Activated CD4-positive, alpha-beta T cell treated with anti-CD3 and anti-CD28 coated beads, Interleukin-2, amount 50 U/mL, for 16 hours (primary cell): ENCODE data around the gene HHAT.

Experiments
- DNase-seq: peaks from one replicate; pipeline ENCODE4 v3.0.0-alpha.2; 2020

The HHAT gene

DNA sequence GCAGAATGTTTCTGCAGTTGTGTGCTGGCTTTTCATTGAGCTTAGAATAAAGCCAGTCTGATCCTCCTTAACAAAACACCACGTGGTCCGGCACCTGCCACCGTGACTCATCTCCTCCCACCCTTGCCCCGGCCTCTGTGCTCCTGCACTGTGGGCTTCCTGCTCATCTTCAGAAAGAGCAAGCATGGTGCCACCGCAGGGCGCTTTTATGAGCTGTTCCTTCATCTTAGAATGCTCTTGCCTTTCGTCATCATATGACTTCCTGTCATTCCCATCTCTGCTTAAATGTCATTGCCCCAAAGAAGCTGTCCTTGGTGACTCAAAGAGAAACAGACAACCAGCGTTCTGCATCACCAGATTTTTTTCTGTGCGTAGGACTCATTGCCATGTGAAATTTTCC lies 117.8 kb downstream of the HHAT start:
- DNase-seq = peak; percentile 94

DNA sequence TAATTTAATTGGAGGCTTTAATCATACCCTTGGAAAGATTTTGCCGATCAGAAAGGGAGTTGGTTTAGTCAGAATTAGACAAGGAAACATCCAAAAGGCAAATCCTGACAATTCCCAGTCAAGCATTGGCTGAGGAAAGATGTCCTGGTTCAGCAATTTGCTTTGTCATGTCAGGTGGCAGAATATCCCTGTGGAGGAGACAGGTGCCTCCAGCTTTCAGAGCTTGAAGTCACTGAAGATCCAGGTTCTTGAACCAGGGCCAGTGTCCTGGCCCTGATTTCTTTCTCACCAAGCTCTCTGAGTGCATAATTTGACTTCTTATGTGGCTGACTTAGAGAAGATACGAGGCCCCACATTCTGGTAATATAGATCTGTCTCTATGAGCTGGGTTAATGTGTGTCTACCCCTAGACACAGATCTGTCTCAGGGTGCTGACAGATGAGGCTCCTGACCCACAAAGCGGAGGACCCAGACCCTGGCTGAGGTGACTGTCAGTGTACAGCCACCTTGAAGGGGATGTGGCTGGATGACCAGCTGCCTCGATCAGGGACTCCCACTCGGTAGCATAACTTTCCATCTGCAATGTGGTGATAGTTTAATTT lies 118.9 kb downstream of the HHAT start:
- no peak for DNase-seq

DNA sequence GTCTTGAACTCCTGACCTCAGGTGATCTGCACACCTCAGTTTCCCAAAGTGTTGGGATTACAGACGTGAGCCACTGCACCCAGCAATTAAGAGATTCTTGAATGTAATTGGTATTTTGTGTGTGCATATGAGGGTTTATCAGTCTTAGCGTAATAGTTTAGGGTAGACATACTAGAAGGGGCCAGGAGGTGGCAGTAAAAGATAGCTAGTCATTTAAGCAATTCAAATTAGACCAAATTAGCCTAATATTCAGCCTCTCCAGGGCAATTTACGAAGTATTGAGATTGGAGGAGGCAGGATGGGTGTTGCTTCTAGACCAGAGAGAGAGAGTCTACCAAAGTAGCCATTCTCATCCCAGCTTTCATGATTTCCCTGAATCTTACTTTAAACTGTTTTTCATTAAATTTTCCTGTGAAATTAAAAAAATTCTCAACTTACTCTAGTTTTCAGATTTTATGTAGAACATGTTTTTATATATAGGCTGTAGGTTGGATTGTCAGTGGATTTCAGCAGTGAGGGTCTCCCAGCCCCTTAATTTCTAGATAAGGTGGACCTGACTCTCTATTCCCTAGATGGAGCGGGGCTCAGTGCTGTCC lies 119.7 kb downstream of the HHAT start:
- DNase-seq = peak; percentile 45

DNA sequence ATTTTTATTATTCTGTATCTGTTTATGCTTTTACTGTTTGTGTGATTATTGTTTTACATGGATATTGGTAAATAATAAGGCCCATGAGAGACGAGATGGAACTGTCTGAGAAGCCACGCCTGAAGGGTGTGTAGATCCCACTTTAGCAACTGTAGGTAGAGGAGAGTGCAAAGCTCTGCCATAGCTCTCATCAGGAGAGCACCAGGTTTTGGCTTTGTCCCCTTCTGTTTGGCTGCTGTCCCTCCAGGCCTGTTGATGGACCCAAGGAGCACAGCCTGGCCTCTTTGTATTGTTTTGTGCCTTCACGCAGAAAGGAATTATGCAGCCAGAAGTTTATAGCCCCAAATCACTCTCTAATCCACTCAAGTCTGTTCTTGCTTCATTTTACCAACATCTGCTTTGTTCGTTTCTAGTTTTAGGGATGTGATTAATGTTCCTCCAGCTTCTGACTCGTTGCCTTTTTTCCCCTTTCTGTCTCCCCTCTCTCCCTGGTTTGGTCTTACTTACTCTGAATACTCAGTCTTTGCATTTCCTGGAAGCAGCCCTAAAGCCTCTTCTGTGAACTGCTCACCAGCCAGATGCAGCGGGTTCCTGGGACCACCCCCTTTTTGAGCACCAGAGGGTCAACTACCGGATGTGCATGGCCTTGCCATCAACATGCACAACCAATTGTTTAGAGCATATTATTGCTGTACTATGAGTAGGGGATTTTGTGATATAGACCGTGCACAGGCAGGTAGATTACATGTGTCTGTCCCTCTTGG lies 127.3 kb downstream of the HHAT start:
- DNase-seq = no peak

DNA sequence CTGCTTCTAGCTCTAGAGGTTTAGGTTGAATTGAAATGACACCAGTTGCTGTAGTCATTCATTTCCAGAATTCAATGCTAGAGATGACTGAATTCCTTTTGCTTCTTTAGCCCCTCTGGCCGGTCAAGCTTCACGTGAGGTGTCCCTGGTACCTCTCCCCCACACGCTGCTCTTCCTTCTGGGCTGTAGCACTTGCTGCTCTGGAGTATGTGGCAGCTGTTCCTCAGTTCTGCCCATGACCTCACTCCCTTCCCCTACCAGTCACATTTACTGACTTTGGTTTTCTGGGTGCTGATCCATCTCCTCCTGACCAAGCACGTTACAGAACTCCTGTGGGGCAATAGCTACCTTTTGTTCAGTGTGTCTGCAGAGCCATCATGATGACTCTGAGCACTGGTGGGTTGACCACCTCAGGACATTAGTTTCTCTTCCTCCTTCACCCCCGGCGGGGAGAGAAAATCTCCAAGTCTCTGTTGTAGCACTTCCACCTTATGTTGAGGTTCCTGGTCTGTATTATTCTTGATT lies 128.1 kb downstream of the HHAT start:
- DNase-seq = no peak

DNA sequence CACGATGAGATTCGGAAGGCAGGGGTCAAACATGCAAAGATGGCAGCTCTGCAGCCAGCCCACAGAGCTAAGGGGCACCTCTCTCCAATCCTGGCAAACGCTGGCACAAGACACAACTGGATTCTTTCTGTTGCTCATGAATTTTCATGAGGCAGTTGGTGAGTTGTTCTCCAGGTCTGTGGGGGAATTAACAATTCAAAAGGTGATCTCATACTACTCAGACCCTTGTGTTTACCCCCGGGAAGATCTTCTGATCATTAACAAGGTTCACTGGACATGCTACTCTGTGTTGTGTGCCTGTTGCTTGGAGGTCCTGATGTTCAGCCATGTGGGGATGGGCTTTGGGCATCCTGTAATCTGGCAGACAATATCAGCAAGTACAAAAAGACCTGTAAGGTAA lies 128.9 kb downstream of the HHAT start:
- no peak for DNase-seq

DNA sequence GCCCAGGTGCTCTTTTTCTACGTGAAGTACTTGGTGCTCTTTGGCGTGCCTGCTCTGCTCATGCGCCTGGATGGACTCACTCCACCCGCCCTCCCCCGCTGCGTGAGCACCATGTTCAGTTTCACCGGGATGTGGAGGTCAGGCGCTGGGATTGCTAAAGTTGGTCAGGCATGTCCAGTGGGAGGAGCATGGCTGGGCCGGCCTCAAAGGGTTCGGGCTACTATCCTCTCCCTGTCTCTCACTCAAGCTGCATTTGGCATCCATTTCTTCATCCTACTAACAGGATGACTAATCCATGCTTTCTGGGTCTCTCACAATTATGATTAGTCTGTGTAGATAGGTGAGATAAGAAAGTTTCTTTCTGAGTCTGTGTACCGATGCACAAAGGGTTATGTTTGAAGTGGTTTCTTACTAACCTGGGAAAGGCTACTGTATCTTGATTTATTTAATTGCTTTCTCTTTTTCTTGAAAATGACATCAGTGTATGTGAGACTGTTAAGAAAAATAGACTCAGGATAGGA lies 135.9 kb downstream of the HHAT start:
- peak; percentile 83 for DNase-seq

DNA sequence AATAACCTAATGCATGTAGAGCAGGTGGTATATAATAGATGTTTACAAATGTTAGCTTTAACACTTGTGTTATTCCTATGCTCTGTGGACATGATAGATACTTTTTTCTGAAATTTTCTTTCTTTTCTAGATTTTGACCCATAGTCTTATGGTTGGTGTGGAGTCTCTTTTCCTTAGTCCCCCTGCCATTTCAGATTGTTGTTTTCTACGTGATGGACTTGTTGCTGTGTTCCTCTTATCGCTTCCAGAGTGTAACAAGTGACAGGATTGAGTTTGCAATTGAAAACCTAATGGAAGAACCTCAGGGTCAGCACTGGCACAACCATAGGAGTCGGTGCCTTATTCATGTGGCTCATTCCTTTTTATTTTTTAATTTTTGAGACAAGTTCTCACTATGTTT lies 136.4 kb downstream of the HHAT start:
- no peak for DNase-seq

DNA sequence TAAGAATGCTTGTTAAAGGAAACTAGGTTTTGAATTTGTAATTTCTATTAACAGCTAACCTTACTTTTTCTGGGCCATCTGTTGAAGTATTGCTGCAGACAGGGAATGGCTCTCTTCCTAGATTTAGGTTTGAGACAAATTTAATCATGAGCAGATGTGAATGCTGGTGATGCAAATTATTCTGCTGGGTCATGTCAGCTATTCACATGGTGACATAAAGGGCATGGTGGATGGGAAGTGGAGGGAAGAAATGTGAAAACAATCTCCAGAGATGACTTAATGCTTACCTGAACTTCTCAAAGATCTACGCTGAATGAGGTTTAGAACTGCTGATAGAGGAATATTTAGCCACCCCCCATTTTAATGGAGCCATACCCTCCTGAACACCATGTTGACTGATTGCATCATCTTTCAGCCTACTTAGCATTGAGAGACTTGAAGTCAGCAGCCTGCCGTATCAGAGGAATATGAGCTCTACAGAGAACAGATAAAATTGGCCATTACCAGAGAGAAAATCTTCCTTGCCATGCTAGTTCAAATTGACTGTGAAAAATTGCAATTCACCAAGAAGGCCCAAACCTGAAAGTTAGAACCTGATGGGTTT lies 138.8 kb downstream of the HHAT start:
- DNase-seq = no peak

DNA sequence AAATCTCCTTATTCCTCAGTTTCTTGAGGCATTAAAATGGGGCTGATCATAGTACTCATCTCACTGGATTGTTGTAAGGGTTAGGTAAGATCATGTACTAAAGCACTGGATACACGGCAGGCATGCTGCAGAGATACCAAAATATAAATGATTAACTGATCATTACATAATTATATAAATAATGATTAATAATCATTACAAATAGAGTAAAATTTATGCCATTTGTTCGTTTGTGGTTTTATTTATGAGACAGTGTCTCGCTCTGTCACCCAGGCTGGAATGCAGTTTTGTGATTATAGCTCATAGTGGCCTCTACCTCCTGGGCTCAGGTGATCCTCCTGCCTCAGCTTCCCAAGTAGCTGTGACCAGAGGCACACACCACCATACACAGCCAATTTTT lies 140.7 kb downstream of the HHAT start:
- DNase-seq = no peak

DNA sequence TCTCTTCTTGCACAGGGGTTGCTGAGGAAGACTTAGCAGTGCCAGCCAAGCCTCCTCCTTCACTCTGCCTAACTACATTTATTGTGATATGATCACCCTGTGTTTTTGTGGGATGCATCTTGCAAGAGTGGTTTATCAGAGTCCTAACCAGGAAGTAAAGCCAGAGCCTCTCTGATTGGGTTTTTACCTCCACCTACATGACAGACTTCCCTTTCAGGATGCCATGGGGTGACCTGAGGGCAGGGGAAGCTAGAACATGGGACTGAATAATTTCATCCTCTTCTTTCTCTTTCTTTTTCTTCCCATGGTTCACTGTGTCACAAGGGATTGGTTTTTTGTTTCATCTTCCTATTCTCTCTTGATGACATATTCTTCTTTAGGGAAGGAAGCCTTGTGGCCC lies 146.6 kb downstream of the HHAT start:
- no peak for DNase-seq

DNA sequence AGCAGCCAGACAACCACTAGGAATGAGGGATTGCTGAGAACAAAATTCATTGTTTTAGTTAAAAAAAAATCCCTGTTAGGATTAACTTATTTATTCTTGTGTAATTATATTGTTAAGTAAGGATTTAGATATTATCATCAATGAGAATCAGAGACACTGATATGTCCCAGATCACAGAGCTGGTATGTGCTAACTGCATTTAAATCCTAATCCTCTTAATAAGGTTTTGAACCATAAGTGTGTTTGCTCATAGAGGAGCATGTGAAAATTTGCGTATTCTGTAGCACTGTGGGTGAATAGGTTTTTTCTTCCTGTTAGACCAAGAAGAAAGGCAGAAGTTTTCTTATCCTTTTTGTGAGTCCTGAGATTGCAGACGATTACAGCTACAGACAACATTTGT lies 147.1 kb downstream of the HHAT start:
- no peak for DNase-seq

DNA sequence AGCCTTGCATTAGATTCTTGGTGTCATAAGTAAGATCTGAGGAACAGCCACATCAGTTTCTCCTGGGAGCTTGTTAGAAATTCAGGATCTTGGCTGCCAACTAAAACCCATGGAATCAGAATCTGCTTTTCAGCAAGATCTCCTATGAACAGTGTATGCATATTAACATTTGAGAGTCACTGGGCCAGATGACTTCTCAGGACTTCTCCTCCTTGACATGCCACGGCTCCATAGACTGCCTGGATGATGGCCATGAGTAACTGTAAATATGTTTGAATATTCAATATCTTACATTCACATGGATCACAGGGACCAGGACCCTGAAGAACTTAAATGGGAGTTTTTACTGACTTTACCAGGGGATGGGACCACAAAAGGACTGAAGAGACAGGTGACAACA lies 148.0 kb downstream of the HHAT start:
- no peak for DNase-seq

DNA sequence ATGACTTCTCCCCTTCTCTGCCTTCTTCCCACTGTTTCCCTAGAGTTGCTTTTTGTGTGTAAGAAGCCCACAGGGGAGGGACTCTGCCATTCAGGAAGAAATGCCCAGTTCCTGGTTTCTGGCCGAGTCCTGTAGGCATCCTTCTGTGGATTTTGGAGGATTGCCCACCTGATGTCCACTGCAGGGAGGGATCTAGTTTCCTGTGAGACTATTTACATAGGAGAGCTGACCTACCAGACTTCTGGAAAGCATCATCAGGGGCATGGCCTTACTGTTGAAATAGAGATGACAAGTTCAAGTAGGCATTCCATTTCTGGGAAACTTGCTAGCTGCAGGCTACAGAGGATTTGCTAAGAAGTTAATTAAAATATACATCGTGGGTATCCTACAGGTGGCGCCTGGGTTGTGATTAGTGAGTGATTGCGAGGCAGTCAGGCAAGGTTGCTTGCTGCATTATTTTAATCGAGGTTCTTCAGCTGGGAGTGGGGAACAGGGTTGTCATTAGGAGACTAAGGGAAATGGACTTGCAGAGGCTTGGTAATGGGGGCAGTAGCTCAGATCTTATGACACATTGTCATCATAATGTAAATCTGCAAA lies 148.7 kb downstream of the HHAT start:
- DNase-seq = no peak

DNA sequence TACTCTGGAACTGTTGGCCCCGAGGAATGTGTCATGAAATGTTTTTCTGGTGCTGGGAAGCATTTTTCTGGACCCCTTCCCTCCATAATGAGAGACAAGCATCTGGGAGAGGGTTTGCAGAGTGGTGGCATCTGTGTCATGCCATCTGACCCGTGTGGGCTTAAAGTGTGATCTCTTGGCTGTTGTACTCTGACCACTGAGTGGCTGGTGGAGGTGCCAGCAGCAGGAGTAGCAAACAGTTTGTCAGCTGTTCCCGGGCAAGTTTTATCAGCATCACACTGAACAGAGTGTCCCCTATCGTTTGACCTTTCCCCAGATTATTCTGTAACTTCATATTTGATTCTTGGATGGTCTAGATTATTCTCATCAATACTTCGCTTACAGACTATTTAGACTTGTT lies 150.1 kb downstream of the HHAT start:
- DNase-seq = no peak

DNA sequence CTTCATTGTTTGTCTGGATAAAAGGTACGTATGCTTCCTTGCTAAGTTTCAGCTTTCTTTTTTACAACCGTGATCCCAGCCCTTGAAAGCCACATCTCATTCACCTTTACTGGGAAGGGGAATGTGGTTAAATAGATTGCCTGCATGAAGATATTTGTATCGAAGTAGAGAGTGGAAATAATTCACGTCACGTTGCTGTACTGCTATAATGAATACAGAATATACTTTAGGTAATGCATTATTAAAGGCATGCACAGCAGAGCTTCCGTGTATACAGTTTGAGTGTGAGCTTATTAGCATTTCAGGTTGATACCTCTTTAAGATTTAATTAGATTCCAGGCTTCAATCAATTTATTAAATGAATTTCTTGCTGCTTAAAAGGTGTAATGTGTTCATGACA lies 153.8 kb downstream of the HHAT start:
- no peak for DNase-seq

DNA sequence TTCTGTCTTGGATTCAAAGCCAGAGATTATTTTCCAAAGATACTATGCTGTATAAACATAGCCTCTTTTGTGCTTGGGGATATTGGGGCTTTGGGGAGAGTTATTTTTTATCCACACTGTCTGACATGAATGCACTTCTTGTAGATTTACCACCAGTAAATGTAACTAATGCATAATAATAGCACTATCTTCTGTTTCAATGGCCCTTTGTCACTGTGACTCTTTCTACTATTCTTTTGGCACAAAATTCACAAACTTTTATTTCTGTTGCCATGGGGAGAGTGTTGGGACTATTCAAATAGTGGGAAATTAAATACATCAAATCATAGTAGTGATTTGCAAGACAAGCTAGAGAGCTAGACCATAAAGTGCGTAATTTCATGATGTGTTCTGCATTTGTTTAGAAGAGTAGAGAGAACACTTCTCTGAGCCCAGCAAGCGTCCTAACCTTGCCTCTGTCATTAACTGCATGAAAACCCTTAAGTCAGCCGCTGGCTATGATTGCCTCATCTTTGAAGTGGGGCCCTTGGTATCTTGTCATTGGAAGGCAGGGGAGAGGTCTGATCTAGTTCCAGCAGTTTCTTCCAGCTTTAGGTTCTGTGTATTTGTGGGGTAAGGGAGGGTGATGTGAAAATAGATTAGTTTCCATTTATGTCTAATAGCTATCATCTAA lies 154.4 kb downstream of the HHAT start:
- no peak for DNase-seq

DNA sequence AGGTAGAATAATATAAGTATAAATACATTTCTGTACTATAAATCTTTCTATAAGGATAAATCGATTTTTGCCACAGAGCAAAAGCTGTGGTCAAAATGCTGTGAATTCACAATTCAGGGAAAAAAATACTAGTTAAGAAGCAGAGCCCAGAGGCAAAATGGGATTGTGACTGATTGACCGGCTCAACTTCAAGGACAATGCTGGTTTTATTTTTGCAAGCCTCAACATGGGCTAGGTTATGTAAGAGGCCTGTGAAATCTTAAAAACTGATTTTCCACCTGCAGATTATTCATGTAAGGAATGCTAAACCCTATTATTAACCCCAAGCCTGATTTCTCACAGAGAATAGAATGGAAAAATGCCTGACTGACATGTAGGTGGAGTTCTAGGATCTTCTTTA lies 155.1 kb downstream of the HHAT start:
- no peak for DNase-seq

DNA sequence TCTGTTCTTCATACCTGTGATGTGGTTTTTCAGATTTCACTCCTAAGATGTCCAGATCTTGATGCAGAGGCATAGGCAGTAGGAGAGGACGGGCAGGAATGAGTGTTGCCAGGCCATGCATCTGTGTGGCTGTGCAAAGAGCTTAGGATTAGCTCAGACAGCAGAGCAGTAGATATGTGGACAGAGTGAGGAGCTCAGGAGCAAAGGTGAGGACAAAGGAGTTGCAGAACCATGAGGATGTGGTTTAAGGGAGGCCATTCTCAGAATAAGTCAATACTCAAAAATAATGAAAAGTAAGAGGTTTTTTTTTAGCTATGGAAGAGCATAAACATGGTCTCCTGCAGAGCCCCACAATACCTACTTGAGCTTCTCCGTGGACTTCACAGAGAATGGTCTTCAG lies 158.3 kb downstream of the HHAT start:
- DNase-seq = no peak

DNA sequence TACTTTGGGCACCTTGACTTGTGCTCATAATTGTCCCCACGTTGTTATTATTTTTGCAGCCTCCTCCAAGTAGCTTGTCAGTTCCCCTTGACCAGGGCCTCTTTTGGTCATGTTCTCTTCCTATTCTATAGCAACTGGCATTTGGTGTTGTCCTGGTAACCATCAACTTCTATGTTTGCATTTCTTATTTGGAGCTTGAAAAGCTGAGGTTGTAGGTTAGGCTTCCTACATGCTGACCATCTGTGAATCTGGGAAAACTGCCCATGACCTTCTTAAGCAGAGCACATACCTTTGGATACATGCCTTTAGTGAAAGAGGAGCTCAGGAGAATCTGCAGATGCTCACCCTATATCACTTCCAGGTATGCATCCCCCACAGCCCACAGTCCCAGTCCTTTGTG lies 160.8 kb downstream of the HHAT start:
- DNase-seq = no peak

DNA sequence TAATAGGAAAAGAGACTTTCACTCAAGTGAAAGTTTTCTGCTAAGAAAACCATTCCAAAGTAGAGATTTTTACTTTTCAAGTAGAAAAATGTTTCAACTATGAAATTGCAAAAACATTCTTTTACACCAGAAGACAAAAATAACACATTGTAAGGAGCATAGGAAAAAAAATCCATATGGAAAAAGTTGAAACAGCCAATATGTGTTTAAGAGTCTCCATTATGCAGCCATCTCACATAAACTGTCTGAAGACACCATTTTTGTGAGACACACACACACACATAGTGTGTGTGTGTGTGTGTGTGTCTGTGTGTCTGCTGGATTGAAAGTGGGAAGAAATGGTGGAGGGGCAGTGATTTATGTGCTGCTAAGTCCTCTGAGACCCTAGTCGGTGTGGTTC lies 162.1 kb downstream of the HHAT start:
- DNase-seq = no peak

DNA sequence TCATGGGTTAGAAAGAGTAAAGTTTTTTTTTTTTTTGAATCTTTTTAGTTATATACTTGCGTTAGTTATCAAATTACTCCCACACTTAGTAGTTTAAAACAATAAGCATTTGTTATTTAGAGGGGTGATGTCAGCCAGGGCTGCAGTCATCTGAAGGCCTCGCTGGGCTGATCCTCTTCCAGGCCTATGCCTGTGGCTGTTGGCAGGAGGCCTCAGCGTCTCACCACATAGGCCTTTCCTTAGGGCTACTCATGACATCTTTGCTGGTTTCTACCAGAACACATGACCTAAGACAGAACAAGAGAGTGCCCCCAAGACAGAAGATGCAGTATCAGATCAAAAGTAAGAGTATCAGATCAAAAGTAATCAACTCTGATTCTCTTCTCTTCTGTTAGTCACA lies 167.4 kb downstream of the HHAT start:
- no peak for DNase-seq

DNA sequence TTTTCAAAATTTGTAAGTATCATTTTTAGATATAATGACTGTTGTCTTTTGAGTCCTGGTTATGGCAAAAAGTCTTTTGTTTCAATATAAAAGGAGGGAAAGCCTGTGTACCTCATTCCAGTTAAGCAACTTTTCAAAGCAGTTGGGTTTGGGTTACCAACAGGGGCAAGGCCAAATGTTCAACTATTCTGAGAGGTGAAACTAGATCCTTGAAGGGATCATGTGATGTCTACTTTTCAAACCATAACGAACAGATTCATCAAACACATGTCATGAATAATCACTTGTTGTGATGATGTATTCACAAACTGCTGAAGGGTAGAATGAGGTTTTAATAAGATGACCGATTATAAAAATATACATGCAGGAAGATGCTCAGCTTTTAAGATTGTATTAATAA lies 171.3 kb downstream of the HHAT start:
- no peak for DNase-seq
